ENCODE data around the gene ACO2. TPM values are rescaled to one million over a fixed set of nuclear protein-coding genes. Genes with fewer than 3 reads are reported as not detected.

Gene ACO2
- total and polyA plus RNA-seq, 10 of the 15 experiments (the other 5 are each of a cell fraction or from before 2014, with no cell fraction given), result 21.4 to 214 (median 88.5) TPM

GRCh38 chr22:41501209-41501608 lies 32.3 kb downstream of the ACO2 start:
- 75% methylated on average over 5 of the region's 5 CpGs for WGBS (ENCODE audit: insufficient coverage, insufficient replicate concordance, low lambda C conversion rate, missing lambda C conversion rate)
- no TSS peak for BruUV-seq (replicated peaks)
- Histone ChIP-seq H2AFZ (ENCODE audit: control insufficient read depth, low read depth, low read length) (no peak overlapping the region), H3K27ac (ENCODE audit: control insufficient read depth, insufficient read depth) (no peak overlapping the region), H3K27me3 (replicated peaks in 1 of 2; ENCODE audit: control insufficient read depth in 2 of 2, insufficient read depth in 2 of 2, low read length in 1 of 2) (no peaks in the 10 kb centered on the region), H3K9me3 (replicated peaks; ENCODE audit: control insufficient read depth, insufficient read depth, low read length) (no peaks in the 10 kb centered on the region), H3K4me1 (ENCODE audit: control insufficient read depth, insufficient read depth, low read length) (no peaks in the 10 kb centered on the region), H3K79me2 (ENCODE audit: control insufficient read depth, insufficient read depth, low read length) (peaks cover 1% of the 10 kb centered on the region), H3K9ac (ENCODE audit: control insufficient read depth, insufficient read depth, low read length) (no peak overlapping the region), H3K36me3 (ENCODE audit: control insufficient read depth in 2 of 2, insufficient read depth in 2 of 2, low read length in 1 of 2) (peaks cover 14 to 22% of the 10 kb centered on the region in 2 experiments; a peak in 3 of 4 replicates), H3K4me2 (ENCODE audit: control insufficient read depth, insufficient read depth) (no peak overlapping the region), H4K20me1 (ENCODE audit: control insufficient read depth, insufficient read depth) (no peaks in the 10 kb centered on the region), H3K4me3 (no peak overlapping the region)
- ATAC-seq (peak; percentile 93), DNase-seq (ENCODE audit: low read depth, low spot score) (peak; percentile 27), FAIRE-seq (no peak)
- SMC1A ChIA-PET (ENCODE audit: uncharacterized antibody, unreplicated experiment), result interaction anchor here (0.7 to 5.4 kb wide), 10 partner anchors 19 to 98 kb away, joined by 3 to 62 read pairs (median 6); partner anchors contain the start of genes ACO2, PHF5A and TOB2
- POLR2A ChIA-PET, result interaction anchor here (1.2 to 2.3 kb wide), 3 partner anchors 29 to 55 kb away, joined by 3 to 7 read pairs (median 6); partner anchors contain the start of gene TOB2
- in situ Hi-C loops (cut with MboI) (no loop called here), intact Hi-C loops (cut with micrococcal nuclease; ENCODE audit: unreplicated experiment) (loop anchor here (1.0 to 5.0 kb wide), 3 partner anchors 34 to 97 kb away; partner anchors contain the start of genes ACO2, PHF5A and TOB2)
- CTCF ChIA-PET, result interaction anchor here (0.7 to 3.3 kb wide), 14 partner anchors 10 to 98 kb away, joined by 3 to 58 read pairs (median 4); partner anchors contain the start of genes ACO2, PHF5A and TOB2
- RAD21 ChIA-PET (ENCODE audit: unreplicated experiment), result interaction anchor here (0.6 to 4.6 kb wide), 11 partner anchors 12 to 97 kb away, joined by 3 to 60 read pairs (median 5); partner anchors contain the start of genes ACO2, PHF5A and TOB2
- TF ChIP-seq CTCF (IDR thresholded peaks at IDR 0.05 in 2 of 3, conservative IDR thresholded peaks at IDR 0.05 in 1 of 3; ENCODE audit: control insufficient read depth in 2 of 3, extremely low read depth in 1 of 3, insufficient read depth in 1 of 3, low read depth in 3 of 3, low read length in 3 of 3), result peak; percentile 46 to 71 (median 52); a peak in 5 of 6 replicates
- TF ChIP-seq YY1 (IDR thresholded peaks at IDR 0.05; ENCODE audit: low read depth, low read length), result peak; percentile 84
- TF ChIP-seq TAF1 (IDR thresholded peaks at IDR 0.05; ENCODE audit: borderline replicate concordance, low read depth, low read length), result no peak
- TF ChIP-seq ESRRA (IDR thresholded peaks at IDR 0.05; ENCODE audit: low read length), result no peak
- TF ChIP-seq TCF12 (IDR thresholded peaks at IDR 0.05; ENCODE audit: low read depth, low read length), result no peak
- TF ChIP-seq, protein P1, sequence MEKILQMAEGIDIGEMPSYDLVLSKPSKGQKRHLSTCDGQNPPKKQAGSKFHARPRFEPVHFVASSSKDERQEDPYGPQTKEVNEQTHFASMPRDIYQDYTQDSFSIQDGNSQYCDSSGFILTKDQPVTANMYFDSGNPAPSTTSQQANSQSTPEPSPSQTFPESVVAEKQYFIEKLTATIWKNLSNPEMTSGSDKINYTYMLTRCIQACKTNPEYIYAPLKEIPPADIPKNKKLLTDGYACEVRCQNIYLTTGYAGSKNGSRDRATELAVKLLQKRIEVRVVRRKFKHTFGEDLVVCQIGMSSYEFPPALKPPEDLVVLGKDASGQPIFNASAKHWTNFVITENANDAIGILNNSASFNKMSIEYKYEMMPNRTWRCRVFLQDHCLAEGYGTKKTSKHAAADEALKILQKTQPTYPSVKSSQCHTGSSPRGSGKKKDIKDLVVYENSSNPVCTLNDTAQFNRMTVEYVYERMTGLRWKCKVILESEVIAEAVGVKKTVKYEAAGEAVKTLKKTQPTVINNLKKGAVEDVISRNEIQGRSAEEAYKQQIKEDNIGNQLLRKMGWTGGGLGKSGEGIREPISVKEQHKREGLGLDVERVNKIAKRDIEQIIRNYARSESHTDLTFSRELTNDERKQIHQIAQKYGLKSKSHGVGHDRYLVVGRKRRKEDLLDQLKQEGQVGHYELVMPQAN (conservative IDR thresholded peaks at IDR 0.05), result no peak
- no peak for TF ChIP-seq ASH2L (IDR thresholded peaks at IDR 0.05; ENCODE audit: borderline replicate concordance, low read depth)
- TF ChIP-seq MXI1 (IDR thresholded peaks at IDR 0.05; ENCODE audit: low read depth, low read length), result no peak
- no peak for TF ChIP-seq IRF5 (IDR thresholded peaks at IDR 0.05; ENCODE audit: borderline replicate concordance)
- TF ChIP-seq WRNIP1 (IDR thresholded peaks at IDR 0.05; ENCODE audit: borderline replicate concordance, low read depth, low read length), result no peak
- no peak for TF ChIP-seq NFYB (IDR thresholded peaks at IDR 0.05; ENCODE audit: insufficient read depth, low read depth, low read length)
- TF ChIP-seq RAD21 (IDR thresholded peaks at IDR 0.05; ENCODE audit: insufficient read depth, low read depth, low read length), result peak; percentile 67
- TF ChIP-seq SMC3 (IDR thresholded peaks at IDR 0.05; ENCODE audit: borderline replicate concordance, low read length), result peak; percentile 69; the same call in 1 of the 2 replicates
- TF ChIP-seq, protein P2, sequence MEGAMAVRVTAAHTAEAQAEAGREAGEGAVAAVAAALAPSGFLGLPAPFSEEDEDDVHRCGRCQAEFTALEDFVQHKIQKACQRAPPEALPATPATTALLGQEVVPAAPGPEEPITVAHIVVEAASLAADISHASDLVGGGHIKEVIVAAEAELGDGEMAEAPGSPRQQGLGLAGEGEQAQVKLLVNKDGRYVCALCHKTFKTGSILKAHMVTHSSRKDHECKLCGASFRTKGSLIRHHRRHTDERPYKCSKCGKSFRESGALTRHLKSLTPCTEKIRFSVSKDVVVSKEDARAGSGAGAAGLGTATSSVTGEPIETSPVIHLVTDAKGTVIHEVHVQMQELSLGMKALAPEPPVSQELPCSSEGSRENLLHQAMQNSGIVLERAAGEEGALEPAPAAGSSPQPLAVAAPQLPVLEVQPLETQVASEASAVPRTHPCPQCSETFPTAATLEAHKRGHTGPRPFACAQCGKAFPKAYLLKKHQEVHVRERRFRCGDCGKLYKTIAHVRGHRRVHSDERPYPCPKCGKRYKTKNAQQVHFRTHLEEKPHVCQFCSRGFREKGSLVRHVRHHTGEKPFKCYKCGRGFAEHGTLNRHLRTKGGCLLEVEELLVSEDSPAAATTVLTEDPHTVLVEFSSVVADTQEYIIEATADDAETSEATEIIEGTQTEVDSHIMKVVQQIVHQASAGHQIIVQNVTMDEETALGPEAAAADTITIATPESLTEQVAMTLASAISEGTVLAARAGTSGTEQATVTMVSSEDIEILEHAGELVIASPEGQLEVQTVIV (IDR thresholded peaks at IDR 0.05; ENCODE audit: borderline replicate concordance, partially characterized antibody), result no peak
- no peak for TF ChIP-seq BHLHE40 (IDR thresholded peaks at IDR 0.05; ENCODE audit: borderline replicate concordance in 1 of 2, low read depth in 2 of 2, low read length in 1 of 2)

Data from GM12878 (cell line).